Measurements from ENCODE around the gene CRADD.

Gene CRADD

DNA sequence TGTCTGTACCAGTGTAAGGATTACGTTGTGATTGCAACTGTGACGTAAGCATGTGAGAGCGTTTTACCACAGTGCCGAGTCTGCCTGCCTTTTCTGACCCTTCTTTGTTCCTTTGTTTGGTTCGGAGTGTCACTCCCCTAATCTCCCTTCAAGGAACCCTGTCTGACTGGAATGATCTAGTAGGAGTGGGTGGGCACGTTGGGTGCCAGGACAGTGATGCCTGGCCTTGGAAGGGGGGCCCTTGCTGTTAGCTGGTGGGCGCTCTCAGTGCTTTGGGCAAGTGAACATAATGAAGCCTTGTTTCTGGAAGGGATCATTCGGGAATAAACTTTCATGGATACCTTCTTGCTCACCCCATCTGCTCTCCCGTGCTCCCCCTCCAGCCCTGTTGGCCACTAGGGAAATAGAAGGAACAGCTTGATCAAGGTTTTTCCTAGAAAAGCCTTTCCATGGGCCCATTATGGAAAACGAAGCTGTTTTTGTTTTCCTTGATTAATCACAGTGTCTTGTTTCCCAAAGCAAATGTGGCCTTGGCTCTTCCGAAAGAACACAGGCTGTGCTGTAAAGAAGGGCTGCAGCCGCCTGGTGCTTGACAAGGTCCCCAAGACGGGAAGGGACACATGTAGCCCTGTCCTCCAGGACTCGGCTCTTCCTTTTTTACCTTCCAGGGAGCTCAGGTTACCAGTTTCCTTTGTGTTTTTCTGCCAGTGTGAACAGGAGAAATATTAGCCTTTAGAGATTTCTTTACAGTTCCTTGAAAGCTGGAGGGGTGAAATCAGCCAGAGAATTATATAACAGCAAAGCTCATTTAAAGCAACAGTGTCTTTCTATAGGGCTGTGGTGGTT lies 215.5 kb downstream of the CRADD start:
- no peak overlapping the region for H3K27ac ChIP-seq
- intact Hi-C loops (cut with DNase I; ENCODE audit: low total_unique reads) = loop anchor here (5.0 to 10.0 kb wide), 2 partner anchors 118 to 595 kb away; no protein-coding TSS in a partner anchor
- TF ChIP-seq, protein P1, sequence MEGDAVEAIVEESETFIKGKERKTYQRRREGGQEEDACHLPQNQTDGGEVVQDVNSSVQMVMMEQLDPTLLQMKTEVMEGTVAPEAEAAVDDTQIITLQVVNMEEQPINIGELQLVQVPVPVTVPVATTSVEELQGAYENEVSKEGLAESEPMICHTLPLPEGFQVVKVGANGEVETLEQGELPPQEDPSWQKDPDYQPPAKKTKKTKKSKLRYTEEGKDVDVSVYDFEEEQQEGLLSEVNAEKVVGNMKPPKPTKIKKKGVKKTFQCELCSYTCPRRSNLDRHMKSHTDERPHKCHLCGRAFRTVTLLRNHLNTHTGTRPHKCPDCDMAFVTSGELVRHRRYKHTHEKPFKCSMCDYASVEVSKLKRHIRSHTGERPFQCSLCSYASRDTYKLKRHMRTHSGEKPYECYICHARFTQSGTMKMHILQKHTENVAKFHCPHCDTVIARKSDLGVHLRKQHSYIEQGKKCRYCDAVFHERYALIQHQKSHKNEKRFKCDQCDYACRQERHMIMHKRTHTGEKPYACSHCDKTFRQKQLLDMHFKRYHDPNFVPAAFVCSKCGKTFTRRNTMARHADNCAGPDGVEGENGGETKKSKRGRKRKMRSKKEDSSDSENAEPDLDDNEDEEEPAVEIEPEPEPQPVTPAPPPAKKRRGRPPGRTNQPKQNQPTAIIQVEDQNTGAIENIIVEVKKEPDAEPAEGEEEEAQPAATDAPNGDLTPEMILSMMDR (IDR thresholded peaks at IDR 0.05) = no peak
- H3K9me3 ChIP-seq = no peaks in the 10 kb centered on the region
- no peak for DNase-seq
- no peaks in the 10 kb centered on the region for H3K27me3 ChIP-seq
- peaks cover 0 to 26% (median 19%) of the 10 kb centered on the region in 4 donors for H3K4me1 ChIP-seq
- no peaks in the 10 kb centered on the region for H3K36me3 ChIP-seq
- H3K4me3 ChIP-seq = no peak overlapping the region

DNA sequence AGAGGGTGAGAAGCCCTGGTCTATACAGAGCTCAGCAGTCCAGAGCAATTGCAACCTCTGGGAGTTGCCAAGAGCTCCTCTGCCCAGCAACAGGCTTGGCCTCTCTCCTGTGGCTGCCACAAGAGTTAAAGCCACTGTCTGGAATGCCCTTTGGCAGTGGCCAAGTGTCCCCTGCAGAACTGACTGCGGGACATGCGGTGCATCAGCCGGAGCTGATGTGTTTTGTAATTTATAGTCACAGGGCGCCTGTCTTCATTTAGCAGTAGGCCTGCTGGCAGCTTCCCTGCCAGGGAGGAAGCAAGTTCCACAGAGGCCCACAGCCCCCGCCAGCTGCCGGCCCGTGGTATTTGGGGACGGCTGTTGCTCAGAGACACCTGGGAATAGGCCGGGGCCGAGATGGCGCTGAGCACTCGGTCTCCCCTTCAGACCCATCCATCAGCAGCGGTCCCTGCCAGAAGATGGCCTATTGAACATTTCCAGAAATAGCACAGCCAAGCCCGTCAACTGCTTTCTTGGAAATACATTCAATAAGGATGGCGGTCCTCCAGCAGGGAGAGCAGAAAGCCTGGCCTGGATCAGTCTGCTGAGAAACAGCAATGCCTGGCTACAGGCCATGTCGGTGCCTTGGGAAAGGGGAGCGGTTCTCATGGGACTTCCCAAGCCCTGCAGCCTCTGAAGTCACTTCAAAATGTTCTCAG lies 217.4 kb downstream of the CRADD start:
- TF ChIP-seq, protein P1 (IDR thresholded peaks at IDR 0.05) = no peak
- no peaks in the 10 kb centered on the region for H3K36me3 ChIP-seq
- intact Hi-C loops (cut with DNase I; ENCODE audit: low total_unique reads) = loop anchor here (5.0 to 10.0 kb wide), 2 partner anchors 120 to 597 kb away; no protein-coding TSS in a partner anchor
- DNase-seq = peak; percentile 82 to 93
- no peaks in the 10 kb centered on the region for H3K27me3 ChIP-seq
- peak overlapping the region; percentile 78 to 81 for H3K27ac ChIP-seq
- peaks cover 0 to 26% (median 19%) of the 10 kb centered on the region in 4 donors for H3K4me1 ChIP-seq
- H3K4me3 ChIP-seq = peak overlapping the region; percentile 24 to 37
- H3K9me3 ChIP-seq = no peaks in the 10 kb centered on the region

DNA sequence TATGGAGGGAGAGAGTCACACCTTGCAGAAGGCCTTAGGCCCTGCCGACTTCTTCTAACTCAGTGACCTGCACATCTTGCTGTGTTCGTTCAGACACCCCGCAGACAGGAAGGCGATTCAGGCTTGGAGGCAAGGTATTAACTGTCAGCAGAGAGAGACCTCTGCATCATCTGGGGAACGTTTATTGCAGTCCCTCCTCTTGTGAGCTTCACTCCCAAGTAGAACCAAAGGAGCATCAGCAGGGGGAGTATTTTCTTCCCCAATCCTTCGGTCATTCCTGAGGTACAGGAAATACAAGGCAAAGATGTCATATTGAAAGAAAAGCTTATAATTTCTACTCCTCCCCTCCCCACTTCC lies 217.9 kb downstream of the CRADD start:
- DNase-seq = no peak
- H3K4me3 ChIP-seq = peak overlapping the region in 1 of 2 donors; percentile 37
- intact Hi-C loops (cut with DNase I; ENCODE audit: low total_unique reads) = loop anchor here (10.0 kb wide), 1 partner anchor 120 kb away; no protein-coding TSS in a partner anchor

DNA sequence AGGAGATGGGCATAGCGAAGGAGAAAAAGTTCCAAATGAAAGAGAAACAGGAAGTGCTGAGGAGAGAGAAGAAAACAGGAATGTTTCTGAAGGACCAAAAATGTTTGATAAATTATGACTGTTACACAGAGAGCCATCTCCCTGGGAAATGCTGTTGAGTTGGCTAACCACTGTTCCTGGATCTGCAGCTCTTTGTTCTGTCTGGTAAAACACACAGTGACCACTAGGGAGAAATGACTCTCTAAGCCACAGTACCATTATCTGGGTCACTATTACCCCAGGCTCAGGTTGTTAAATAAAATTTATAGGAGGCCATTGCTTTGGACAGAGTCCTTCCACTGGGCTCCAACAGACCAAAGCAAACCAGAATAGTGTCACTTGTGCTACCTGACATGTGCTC lies 219.3 kb downstream of the CRADD start:
- peaks cover 0 to 26% (median 19%) of the 10 kb centered on the region in 4 donors for H3K4me1 ChIP-seq
- no peak for DNase-seq
- no peak overlapping the region for H3K4me3 ChIP-seq
- H3K27ac ChIP-seq = peak overlapping the region in 1 of 2 donors; percentile 21
- intact Hi-C loops (cut with DNase I; ENCODE audit: low total_unique reads) = loop anchor here (10.0 kb wide), 1 partner anchor 122 kb away; no protein-coding TSS in a partner anchor
- H3K36me3 ChIP-seq = no peaks in the 10 kb centered on the region
- TF ChIP-seq, protein P1 (IDR thresholded peaks at IDR 0.05) = no peak
- H3K27me3 ChIP-seq = no peaks in the 10 kb centered on the region
- no peaks in the 10 kb centered on the region for H3K9me3 ChIP-seq

More for the DNA sequence above, 217.9 kb downstream of the CRADD start:
- TF ChIP-seq, protein P1 (IDR thresholded peaks at IDR 0.05) = no peak
- H3K27ac ChIP-seq = peak overlapping the region; percentile 78 to 81
- H3K4me1 ChIP-seq = peaks cover 0 to 26% (median 19%) of the 10 kb centered on the region in 4 donors
- no peaks in the 10 kb centered on the region for H3K36me3 ChIP-seq
- H3K27me3 ChIP-seq = no peaks in the 10 kb centered on the region
- H3K9me3 ChIP-seq = no peaks in the 10 kb centered on the region

DNA sequence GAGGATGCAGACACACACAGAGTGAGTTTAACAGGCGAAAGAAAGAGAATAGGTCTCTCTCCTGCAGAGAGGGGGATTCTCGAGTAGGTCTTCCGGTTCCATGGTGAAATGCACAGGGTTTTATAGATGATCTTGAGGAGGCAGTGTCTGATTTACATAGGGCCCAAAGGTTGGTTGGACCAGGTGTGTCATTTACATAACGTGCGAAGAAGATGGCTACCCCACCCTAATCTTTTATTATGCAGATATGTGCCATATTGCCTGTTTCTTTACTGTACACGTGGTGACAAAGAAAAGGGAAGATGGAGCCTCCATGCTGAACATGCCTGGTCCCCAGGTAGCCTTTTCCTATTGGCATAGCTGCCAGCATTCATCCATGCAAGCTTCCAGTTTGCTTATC lies 219.8 kb downstream of the CRADD start:
- H3K4me1 ChIP-seq = peaks cover 0 to 26% (median 19%) of the 10 kb centered on the region in 4 donors
- H3K9me3 ChIP-seq = no peaks in the 10 kb centered on the region
- no peaks in the 10 kb centered on the region for H3K27me3 ChIP-seq
- no peaks in the 10 kb centered on the region for H3K36me3 ChIP-seq
- TF ChIP-seq, protein P1 (IDR thresholded peaks at IDR 0.05) = no peak
- H3K4me3 ChIP-seq = no peak overlapping the region
- intact Hi-C loops (cut with DNase I; ENCODE audit: low total_unique reads) = loop anchor here (10.0 kb wide), 1 partner anchor 122 kb away; no protein-coding TSS in a partner anchor
- H3K27ac ChIP-seq = no peak overlapping the region
- no peak for DNase-seq

All from tibial artery (tissue), 4 donors.